OCI-LY1 (cell line): ENCODE data around the gene POU5F1.

Source experiments
- CTCF ChIP-seq: fragments of 200-600 bp; sonication (generic), shearing (Covaris generic); IDR thresholded peaks from 2 replicates; pipeline ENCODE4 v1.5.1; 2017; ENCODE audit warnings: mild to moderate bottlenecking, antibody characterized with exemption, low read length, moderate library complexity, mixed read lengths
- EZH2 ChIP-seq: fragments of 200-600 bp; sonication (generic), shearing (Covaris generic); IDR thresholded peaks from 2 replicates; pipeline ENCODE4 v1.8.0; 2017; ENCODE audit warnings: borderline replicate concordance, mixed run types, mild to moderate bottlenecking, antibody characterized with exemption, low read length, moderate library complexity, mixed read lengths

- TF ChIP-seq CTCF = no peak
- TF ChIP-seq EZH2 = no peak
Measured at GRCh38 chr6:31158140-31158862, 12.2 kb downstream of the POU5F1 start, which contains the start of gene TCF19.
